ENCODE data around the gene C2CD2. TPM values are rescaled to one million over a fixed set of nuclear protein-coding genes. Genes with fewer than 3 reads are reported as not detected.

The C2CD2 gene
- total RNA-seq, 1 experiment from 2014 or later: 50.4 TPM

- H3K9me2 ChIP-seq (replicated peaks; ENCODE audit: low read length): no peaks in the 10 kb centered on the region
- H3K4me1 ChIP-seq (ENCODE audit: insufficient read depth, low read length): peaks cover 2% of the 10 kb centered on the region
- H3K9me3 ChIP-seq (ENCODE audit: low read length): no peaks in the 10 kb centered on the region
- no peak overlapping the region for H3K4me3 ChIP-seq (ENCODE audit: low read length)
- peaks cover 22% of the 10 kb centered on the region for H3K36me3 ChIP-seq (ENCODE audit: low read depth, low read length)
- TF ChIP-seq EZH2 (IDR thresholded peaks at IDR 0.05; ENCODE audit: low read length, unreplicated experiment): no peak
- TF ChIP-seq CTCF (conservative IDR thresholded peaks at IDR 0.05; ENCODE audit: low read depth, low read length): no peak
- no peak for TF ChIP-seq EZH2phosphoT487 (IDR thresholded peaks at IDR 0.05; ENCODE audit: borderline replicate concordance, low read length)
- H3K4me2 ChIP-seq (ENCODE audit: low read length): no peak overlapping the region
- no peak overlapping the region for H3K27ac ChIP-seq (ENCODE audit: low read length)
- H3F3A ChIP-seq (ENCODE audit: low read length, unreplicated experiment): no peaks in the 10 kb centered on the region
- CTCF ChIA-PET: no interaction called here
- no peak for ATAC-seq
- H2AFZ ChIP-seq (ENCODE audit: low read length): no peak overlapping the region
- intact Hi-C loops (cut with micrococcal nuclease): no loop called here
- POLR2A ChIA-PET (ENCODE audit: unreplicated experiment): no interaction called here
- no TSS peak for BruUV-seq (replicated peaks)
- H4K20me1 ChIP-seq (ENCODE audit: low read length): no peaks in the 10 kb centered on the region
- H3K9ac ChIP-seq (ENCODE audit: low read length): no peak overlapping the region
- peaks cover 28% of the 10 kb centered on the region for H3K79me2 ChIP-seq (ENCODE audit: low read length)
- no peaks in the 10 kb centered on the region for H3K27me3 ChIP-seq (ENCODE audit: low read length)
- no peak for DNase-seq
Measured at GRCh38 chr21:41921021-41921420, 32.8 kb downstream of the C2CD2 start.

GRCh38 chr21:41920476-41920875 is 33.3 kb downstream of the C2CD2 start:
- no peak overlapping the region for H3K9ac ChIP-seq (ENCODE audit: low read length)
- POLR2A ChIA-PET (ENCODE audit: unreplicated experiment): no interaction called here
- ATAC-seq (no peak), DNase-seq (no peak)
- H3K27ac ChIP-seq (ENCODE audit: low read length): no peak overlapping the region
- H3K27me3 ChIP-seq (ENCODE audit: low read length): no peaks in the 10 kb centered on the region
- no TSS peak for BruUV-seq (replicated peaks)
- no peaks in the 10 kb centered on the region for H3K9me3 ChIP-seq (ENCODE audit: low read length)
- peaks cover 25% of the 10 kb centered on the region for H3K36me3 ChIP-seq (ENCODE audit: low read depth, low read length)
- H4K20me1 ChIP-seq (ENCODE audit: low read length): no peaks in the 10 kb centered on the region
- H3F3A ChIP-seq (ENCODE audit: low read length, unreplicated experiment): no peaks in the 10 kb centered on the region
- no peak overlapping the region for H2AFZ ChIP-seq (ENCODE audit: low read length)
- H3K4me2 ChIP-seq (ENCODE audit: low read length): no peak overlapping the region
- no peak overlapping the region for H3K4me3 ChIP-seq (ENCODE audit: low read length)
- TF ChIP-seq EZH2 (IDR thresholded peaks at IDR 0.05; ENCODE audit: low read length, unreplicated experiment) (no peak), CTCF (conservative IDR thresholded peaks at IDR 0.05; ENCODE audit: low read depth, low read length) (no peak), EZH2phosphoT487 (IDR thresholded peaks at IDR 0.05; ENCODE audit: borderline replicate concordance, low read length) (no peak)
- H3K79me2 ChIP-seq (ENCODE audit: low read length): peaks cover 23% of the 10 kb centered on the region
- intact Hi-C loops (cut with micrococcal nuclease): no loop called here
- H3K9me2 ChIP-seq (replicated peaks; ENCODE audit: low read length): no peaks in the 10 kb centered on the region
- no peaks in the 10 kb centered on the region for H3K4me1 ChIP-seq (ENCODE audit: insufficient read depth, low read length)
- CTCF ChIA-PET: no interaction called here

GRCh38 chr21:41919666-41920398 is 34.0 kb downstream of the C2CD2 start:
- no peaks in the 10 kb centered on the region for H3K9me2 ChIP-seq (replicated peaks; ENCODE audit: low read length)
- intact Hi-C loops (cut with micrococcal nuclease): no loop called here
- H4K20me1 ChIP-seq (ENCODE audit: low read length): no peaks in the 10 kb centered on the region
- H3K27me3 ChIP-seq (ENCODE audit: low read length): no peaks in the 10 kb centered on the region
- DNase-seq (no peak), ATAC-seq (no peak)
- TF ChIP-seq EZH2phosphoT487 (IDR thresholded peaks at IDR 0.05; ENCODE audit: borderline replicate concordance, low read length): no peak
- no peak for TF ChIP-seq CTCF (conservative IDR thresholded peaks at IDR 0.05; ENCODE audit: low read depth, low read length)
- no peak for TF ChIP-seq EZH2 (IDR thresholded peaks at IDR 0.05; ENCODE audit: low read length, unreplicated experiment)
- H3K79me2 ChIP-seq (ENCODE audit: low read length): peaks cover 16% of the 10 kb centered on the region
- H3K36me3 ChIP-seq (ENCODE audit: low read depth, low read length): peaks cover 25% of the 10 kb centered on the region
- no peak overlapping the region for H3K27ac ChIP-seq (ENCODE audit: low read length)
- no peak overlapping the region for H3K4me3 ChIP-seq (ENCODE audit: low read length)
- no peak overlapping the region for H3K9ac ChIP-seq (ENCODE audit: low read length)
- H2AFZ ChIP-seq (ENCODE audit: low read length): no peak overlapping the region
- ChIA-PET POLR2A (ENCODE audit: unreplicated experiment) (no interaction called here), CTCF (no interaction called here)
- no peaks in the 10 kb centered on the region for H3K4me1 ChIP-seq (ENCODE audit: insufficient read depth, low read length)
- no peaks in the 10 kb centered on the region for H3K9me3 ChIP-seq (ENCODE audit: low read length)
- H3F3A ChIP-seq (ENCODE audit: low read length, unreplicated experiment): no peaks in the 10 kb centered on the region
- no TSS peak for BruUV-seq (replicated peaks)
- no peak overlapping the region for H3K4me2 ChIP-seq (ENCODE audit: low read length)

Measured in PC-3 (cell line).